NCI-H2029 (cell line): ENCODE data around the gene ECT2.
"Not testable (repeated sequence)": the region's sequence is repeated elsewhere in the genome, so short reads cannot be mapped to it uniquely, and the experiment has no call there.

Experiments used
- DNase-seq: peaks from one replicate; lab custom pipeline; 2025; lab: John Stamatoyannopoulos, UW

The ECT2 gene

GRCh38 chr3:172746475-172746874 lies 4.1 kb upstream of the ECT2 start:
- no peak for DNase-seq

- DNase-seq, result peak; percentile 2
Measured at GRCh38 chr3:172749230-172749965, 1.1 kb upstream of the ECT2 start.

GRCh38 chr3:172750069-172750367 lies 508 bp upstream of the ECT2 start:
- DNase-seq, result no peak

GRCh38 chr3:172751175-172751704 lies 714 bp downstream of the ECT2 start:
- peak; percentile 3 for DNase-seq

- DNase-seq, result no peak
Measured at GRCh38 chr3:172752651-172753050, 2.1 kb downstream of the ECT2 start.

GRCh38 chr3:172753125-172753524 lies 2.6 kb downstream of the ECT2 start:
- DNase-seq, result no peak

- DNase-seq, result not testable (repeated sequence)
Measured at GRCh38 chr3:172760416-172760815, 9.9 kb downstream of the ECT2 start.

GRCh38 chr3:172766241-172766640 lies 15.7 kb downstream of the ECT2 start:
- no peak for DNase-seq

- no peak for DNase-seq
Measured at GRCh38 chr3:172766718-172767405, 16.3 kb downstream of the ECT2 start.

GRCh38 chr3:172770382-172770781 lies 19.9 kb downstream of the ECT2 start:
- no peak for DNase-seq

- no peak for DNase-seq
Measured at GRCh38 chr3:172771672-172772071, 21.1 kb downstream of the ECT2 start.

- no peak for DNase-seq
Measured at GRCh38 chr3:172776049-172776717, 25.7 kb downstream of the ECT2 start.

- no peak for DNase-seq
Measured at GRCh38 chr3:172777901-172778300, 27.4 kb downstream of the ECT2 start.

- no peak for DNase-seq
Measured at GRCh38 chr3:172782235-172782634, 31.7 kb downstream of the ECT2 start.

- no peak for DNase-seq
Measured at GRCh38 chr3:172786036-172786435, 35.5 kb downstream of the ECT2 start.

GRCh38 chr3:172787019-172787418 lies 36.5 kb downstream of the ECT2 start:
- no peak for DNase-seq

- no peak for DNase-seq
Measured at GRCh38 chr3:172787746-172788145, 37.2 kb downstream of the ECT2 start.

- DNase-seq, result no peak
Measured at GRCh38 chr3:172799246-172799645, 48.7 kb downstream of the ECT2 start.

GRCh38 chr3:172800156-172800555 lies 49.6 kb downstream of the ECT2 start:
- DNase-seq, result no peak

GRCh38 chr3:172803489-172803888 lies 53.0 kb downstream of the ECT2 start:
- no peak for DNase-seq

- no peak for DNase-seq
Measured at GRCh38 chr3:172804323-172804722, 53.8 kb downstream of the ECT2 start.

- peak; percentile 32 for DNase-seq
Measured at GRCh38 chr3:172808969-172809546, 58.5 kb downstream of the ECT2 start.

GRCh38 chr3:172811099-172811498 lies 60.6 kb downstream of the ECT2 start:
- no peak for DNase-seq
